SU-DHL-6 (cell line): ENCODE results near the gene HAGH.

Experiments
- CTCF ChIP-seq: fragments of 200-600 bp; sonication (generic); IDR thresholded peaks from one replicate; pipeline ENCODE4 v1.5.1; 2017; ENCODE audit warnings: antibody characterized with exemption, mild to moderate bottlenecking, low read length, moderate library complexity; ENCODE audit not compliant: insufficient read depth, poor library complexity, severe bottlenecking
- EZH2phosphoT487 ChIP-seq: fragments of 200-600 bp; sonication (generic), shearing (Covaris generic); conservative IDR thresholded peaks from 2 replicates; pipeline ENCODE4 v1.6.1; 2018; ENCODE audit warnings: mild to moderate bottlenecking, antibody characterized with exemption, low read length, moderate library complexity, mixed read lengths

GRCh38 chr16:1820946-1821290, 5.7 kb downstream of the HAGH start:
- TF ChIP-seq CTCF, result no peak
- TF ChIP-seq EZH2phosphoT487, result no peak
